ENCODE data around the gene NSUN2. TPM values are rescaled to one million over a fixed set of nuclear protein-coding genes. Genes with fewer than 3 reads are reported as not detected.

The NSUN2 gene
- total RNA-seq, 2 donors from 2014 or later, result 40.8 to 54.5 TPM

DNA sequence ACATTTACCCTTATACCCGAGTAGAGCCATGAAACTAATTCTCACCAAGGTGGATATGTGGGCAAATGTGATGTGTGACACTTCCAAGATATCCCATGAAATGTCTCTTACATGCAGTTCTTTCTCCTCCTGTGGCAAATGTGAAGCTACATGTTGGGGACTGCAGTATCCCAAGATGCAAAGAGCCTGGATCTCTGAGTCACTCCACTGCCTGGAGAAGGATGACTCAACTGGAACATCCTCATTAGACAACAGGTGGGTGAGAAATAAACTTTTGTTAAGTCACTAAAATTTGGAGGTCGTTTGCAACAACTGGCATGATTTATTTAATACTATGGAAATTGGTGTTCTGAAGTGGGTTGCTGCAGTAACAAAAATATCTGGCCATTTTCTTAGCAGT, 43.9 kb upstream of the NSUN2 start:
- Histone ChIP-seq H3K4me3 (no peak overlapping the region), H3K9me3 (no peaks in the 10 kb centered on the region), H3K4me1 (replicated peaks) (no peaks in the 10 kb centered on the region), H3K36me3 (no peaks in the 10 kb centered on the region), H3K27ac (no peak overlapping the region), H3K27me3 (replicated peaks; ENCODE audit: insufficient read depth) (no peaks in the 10 kb centered on the region)
- TF ChIP-seq POLR2AphosphoS5 (IDR thresholded peaks at IDR 0.05), result no peak
- TF ChIP-seq, protein P1, sequence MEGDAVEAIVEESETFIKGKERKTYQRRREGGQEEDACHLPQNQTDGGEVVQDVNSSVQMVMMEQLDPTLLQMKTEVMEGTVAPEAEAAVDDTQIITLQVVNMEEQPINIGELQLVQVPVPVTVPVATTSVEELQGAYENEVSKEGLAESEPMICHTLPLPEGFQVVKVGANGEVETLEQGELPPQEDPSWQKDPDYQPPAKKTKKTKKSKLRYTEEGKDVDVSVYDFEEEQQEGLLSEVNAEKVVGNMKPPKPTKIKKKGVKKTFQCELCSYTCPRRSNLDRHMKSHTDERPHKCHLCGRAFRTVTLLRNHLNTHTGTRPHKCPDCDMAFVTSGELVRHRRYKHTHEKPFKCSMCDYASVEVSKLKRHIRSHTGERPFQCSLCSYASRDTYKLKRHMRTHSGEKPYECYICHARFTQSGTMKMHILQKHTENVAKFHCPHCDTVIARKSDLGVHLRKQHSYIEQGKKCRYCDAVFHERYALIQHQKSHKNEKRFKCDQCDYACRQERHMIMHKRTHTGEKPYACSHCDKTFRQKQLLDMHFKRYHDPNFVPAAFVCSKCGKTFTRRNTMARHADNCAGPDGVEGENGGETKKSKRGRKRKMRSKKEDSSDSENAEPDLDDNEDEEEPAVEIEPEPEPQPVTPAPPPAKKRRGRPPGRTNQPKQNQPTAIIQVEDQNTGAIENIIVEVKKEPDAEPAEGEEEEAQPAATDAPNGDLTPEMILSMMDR (IDR thresholded peaks at IDR 0.05), result no peak
- no peak for TF ChIP-seq POLR2A (IDR thresholded peaks at IDR 0.05)
- WGBS, result 80% methylated on average over 2 of the region's 2 CpGs
- intact Hi-C loops (cut with DNase I), result no loop called here
- DNase-seq (ENCODE audit: low spot score), result no peak

DNA sequence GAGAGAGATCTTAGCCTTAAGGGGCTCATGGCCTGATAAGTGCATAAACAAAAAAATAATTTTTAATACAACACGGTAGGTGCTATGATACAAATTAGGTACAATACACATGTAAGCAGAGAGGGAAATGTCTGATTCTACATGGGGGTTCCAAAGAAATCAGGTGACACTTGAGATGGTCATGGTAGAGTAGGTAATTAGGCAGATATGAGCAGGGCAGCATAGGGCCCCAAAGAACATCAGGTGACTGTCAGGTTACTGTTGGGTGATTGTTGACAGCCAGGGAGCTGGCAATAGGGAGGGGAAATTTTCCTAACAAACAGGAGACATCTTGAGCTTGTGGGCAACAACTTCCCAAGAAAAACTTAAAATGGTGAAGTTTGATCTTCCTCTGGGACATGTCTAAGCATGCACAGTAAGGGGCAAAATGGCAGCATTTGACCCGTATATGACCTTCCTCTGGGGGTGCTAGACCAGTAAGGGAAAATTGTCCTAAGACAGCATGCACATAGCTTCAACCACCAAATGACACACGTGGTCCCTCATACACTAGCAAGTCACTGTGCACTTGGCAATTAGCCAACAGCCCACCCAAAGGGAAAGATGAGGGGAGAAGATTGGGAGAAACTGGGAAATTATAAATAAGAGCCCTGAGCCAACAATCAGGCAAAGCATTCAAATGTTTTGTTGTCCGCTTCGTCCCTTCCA, 43.1 kb upstream of the NSUN2 start:
- no peak overlapping the region for H3K4me3 ChIP-seq
- DNase-seq (ENCODE audit: low spot score), result no peak
- H3K9me3 ChIP-seq, result no peaks in the 10 kb centered on the region
- H3K36me3 ChIP-seq, result no peaks in the 10 kb centered on the region
- 86% methylated on average over 5 of the region's 5 CpGs for WGBS
- H3K4me1 ChIP-seq (replicated peaks), result no peaks in the 10 kb centered on the region
- H3K27me3 ChIP-seq (replicated peaks; ENCODE audit: insufficient read depth), result no peaks in the 10 kb centered on the region
- intact Hi-C loops (cut with DNase I), result no loop called here
- no peak overlapping the region for H3K27ac ChIP-seq
- TF ChIP-seq POLR2AphosphoS5 (IDR thresholded peaks at IDR 0.05), result no peak
- TF ChIP-seq, protein P1 (IDR thresholded peaks at IDR 0.05), result no peak
- TF ChIP-seq POLR2A (IDR thresholded peaks at IDR 0.05), result no peak

DNA sequence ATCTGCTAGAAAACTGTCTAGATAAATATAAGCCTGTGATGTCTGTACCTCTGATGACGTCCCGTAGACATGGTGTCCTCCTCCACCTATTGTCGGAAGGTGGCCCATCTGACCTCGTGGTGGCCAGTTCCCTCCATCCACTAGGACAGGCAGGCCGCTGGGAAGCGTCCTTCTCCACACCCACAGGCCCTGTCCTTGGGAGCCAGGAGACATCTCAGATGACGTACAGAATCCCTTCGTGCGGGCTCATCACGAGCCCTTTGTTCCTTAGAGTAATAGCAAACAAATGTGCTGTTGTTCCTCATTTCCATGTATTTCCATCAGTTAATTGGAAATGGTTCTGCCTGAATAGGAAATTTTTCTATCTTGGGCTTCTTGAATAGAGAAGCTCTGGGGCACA, 42.0 kb upstream of the NSUN2 start:
- Histone ChIP-seq H3K4me1 (replicated peaks) (no peaks in the 10 kb centered on the region), H3K9me3 (no peaks in the 10 kb centered on the region), H3K4me3 (no peak overlapping the region), H3K36me3 (no peaks in the 10 kb centered on the region), H3K27ac (no peak overlapping the region), H3K27me3 (replicated peaks; ENCODE audit: insufficient read depth) (no peaks in the 10 kb centered on the region)
- WGBS, result 94% methylated on average over 10 of the region's 10 CpGs
- intact Hi-C loops (cut with DNase I), result no loop called here
- DNase-seq (ENCODE audit: low spot score), result no peak
- TF ChIP-seq POLR2AphosphoS5 (IDR thresholded peaks at IDR 0.05) (no peak), POLR2A (IDR thresholded peaks at IDR 0.05) (no peak)
- TF ChIP-seq, protein P1 (IDR thresholded peaks at IDR 0.05), result no peak

DNA sequence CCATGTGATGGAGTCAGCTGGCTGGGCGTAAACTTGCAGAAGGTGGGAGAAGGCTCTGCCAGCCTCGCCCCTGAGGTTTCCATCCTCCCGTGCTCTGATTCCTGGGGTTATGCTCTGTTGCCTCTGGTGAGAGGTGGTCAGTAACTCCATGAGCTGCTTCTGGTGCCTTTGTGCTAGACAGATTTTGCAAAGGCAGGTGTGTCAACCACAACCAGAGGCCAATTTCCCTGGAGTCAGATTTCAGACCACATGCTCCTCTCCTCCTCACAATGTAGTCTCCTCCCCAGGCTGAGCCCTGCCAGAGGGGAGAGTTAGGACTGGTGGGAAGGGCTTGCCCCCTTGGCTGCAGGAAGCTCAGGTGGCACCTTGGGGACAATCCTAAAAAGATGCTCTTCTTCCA, 41.6 kb upstream of the NSUN2 start:
- Histone ChIP-seq H3K9me3 (no peaks in the 10 kb centered on the region), H3K27ac (no peak overlapping the region), H3K4me3 (no peak overlapping the region), H3K27me3 (replicated peaks; ENCODE audit: insufficient read depth) (no peaks in the 10 kb centered on the region), H3K36me3 (no peaks in the 10 kb centered on the region), H3K4me1 (replicated peaks) (no peaks in the 10 kb centered on the region)
- no peak for DNase-seq (ENCODE audit: low spot score)
- 96% methylated on average over 3 of the region's 3 CpGs for WGBS
- intact Hi-C loops (cut with DNase I), result no loop called here
- TF ChIP-seq POLR2AphosphoS5 (IDR thresholded peaks at IDR 0.05) (no peak), POLR2A (IDR thresholded peaks at IDR 0.05) (no peak)
- TF ChIP-seq, protein P1 (IDR thresholded peaks at IDR 0.05), result no peak

- DNase-seq (ENCODE audit: low spot score), result no peak
- no peak overlapping the region for H3K27ac ChIP-seq
- intact Hi-C loops (cut with DNase I), result no loop called here
Observed at GRCh38 chr5:6673963-6674362, 41.1 kb upstream of the NSUN2 start.

More at GRCh38 chr5:6673963-6674362, 41.1 kb upstream of the NSUN2 start:
- Histone ChIP-seq H3K27me3 (replicated peaks; ENCODE audit: insufficient read depth) (no peaks in the 10 kb centered on the region), H3K36me3 (no peaks in the 10 kb centered on the region), H3K9me3 (no peaks in the 10 kb centered on the region), H3K4me1 (replicated peaks) (no peaks in the 10 kb centered on the region), H3K4me3 (no peak overlapping the region)
- TF ChIP-seq, protein P1 (IDR thresholded peaks at IDR 0.05), result no peak
- TF ChIP-seq POLR2A (IDR thresholded peaks at IDR 0.05) (no peak), POLR2AphosphoS5 (IDR thresholded peaks at IDR 0.05) (no peak)
- 95% methylated on average over 1 of the region's 1 CpG for WGBS
